ENCODE results near the gene MRPL37.

The MRPL37 gene

GRCh38 chr1:54249819-54250435 lies 50.0 kb downstream of the MRPL37 start:
- no peak overlapping the region for H3K4me3 ChIP-seq (ENCODE audit: low read depth, low read length)
- DNase-seq (ENCODE audit: low read depth): peak; percentile 52
- TF ChIP-seq MAX (IDR thresholded peaks at IDR 0.05; ENCODE audit: low read depth, low read length) (no peak), MYC (IDR thresholded peaks at IDR 0.05; ENCODE audit: low read depth, low read length) (no peak), CTCF (IDR thresholded peaks at IDR 0.05; ENCODE audit: low read depth, low read length) (no peak), POLR2A (IDR thresholded peaks at IDR 0.05; ENCODE audit: extremely low read depth, insufficient read length) (no peak)

GRCh38 chr1:54250670-54251069 lies 50.7 kb downstream of the MRPL37 start:
- DNase-seq (ENCODE audit: low read depth): no peak
- H3K4me3 ChIP-seq (ENCODE audit: low read depth, low read length): no peak overlapping the region
- TF ChIP-seq MAX (IDR thresholded peaks at IDR 0.05; ENCODE audit: low read depth, low read length) (no peak), MYC (IDR thresholded peaks at IDR 0.05; ENCODE audit: low read depth, low read length) (no peak)

- H3K4me3 ChIP-seq (ENCODE audit: low read depth, low read length): no peak overlapping the region
- TF ChIP-seq POLR2A (IDR thresholded peaks at IDR 0.05; ENCODE audit: extremely low read depth, insufficient read length): no peak
- no peak for TF ChIP-seq MAX (IDR thresholded peaks at IDR 0.05; ENCODE audit: low read depth, low read length)
- no peak for TF ChIP-seq MYC (IDR thresholded peaks at IDR 0.05; ENCODE audit: low read depth, low read length)
- no peak for TF ChIP-seq CTCF (IDR thresholded peaks at IDR 0.05; ENCODE audit: low read depth, low read length)
- DNase-seq (ENCODE audit: low read depth): no peak
Observed at GRCh38 chr1:54252371-54252936, 52.5 kb downstream of the MRPL37 start.

GRCh38 chr1:54253480-54253879 lies 53.5 kb downstream of the MRPL37 start:
- DNase-seq (ENCODE audit: low read depth): peak; percentile 61
- H3K4me3 ChIP-seq (ENCODE audit: low read depth, low read length): no peak overlapping the region
- TF ChIP-seq POLR2A (IDR thresholded peaks at IDR 0.05; ENCODE audit: extremely low read depth, insufficient read length) (no peak), MAX (IDR thresholded peaks at IDR 0.05; ENCODE audit: low read depth, low read length) (no peak), CTCF (IDR thresholded peaks at IDR 0.05; ENCODE audit: low read depth, low read length) (no peak), MYC (IDR thresholded peaks at IDR 0.05; ENCODE audit: low read depth, low read length) (no peak)

GRCh38 chr1:54254055-54254454 lies 54.1 kb downstream of the MRPL37 start:
- TF ChIP-seq CTCF (IDR thresholded peaks at IDR 0.05; ENCODE audit: low read depth, low read length) (no peak), MAX (IDR thresholded peaks at IDR 0.05; ENCODE audit: low read depth, low read length) (no peak), MYC (IDR thresholded peaks at IDR 0.05; ENCODE audit: low read depth, low read length) (no peak), POLR2A (IDR thresholded peaks at IDR 0.05; ENCODE audit: extremely low read depth, insufficient read length) (no peak)
- no peak for DNase-seq (ENCODE audit: low read depth)
- H3K4me3 ChIP-seq (ENCODE audit: low read depth, low read length): no peak overlapping the region

- DNase-seq (ENCODE audit: low read depth): no peak
- no peak for TF ChIP-seq MYC (IDR thresholded peaks at IDR 0.05; ENCODE audit: low read depth, low read length)
- no peak for TF ChIP-seq CTCF (IDR thresholded peaks at IDR 0.05; ENCODE audit: low read depth, low read length)
- no peak for TF ChIP-seq POLR2A (IDR thresholded peaks at IDR 0.05; ENCODE audit: extremely low read depth, insufficient read length)
- no peak for TF ChIP-seq MAX (IDR thresholded peaks at IDR 0.05; ENCODE audit: low read depth, low read length)
- no peak overlapping the region for H3K4me3 ChIP-seq (ENCODE audit: low read depth, low read length)
Observed at GRCh38 chr1:54255026-54255702, 55.2 kb downstream of the MRPL37 start.

Data from NB4 (cell line).